HepG2 (cell line): ENCODE results near the gene NBEA.

Experiments used
- EP300 ChIP-seq, 3 experiments: sonication (generic) in 1 of 3; formaldehyde crosslinking in 1 of 3; IDR thresholded peaks; 2 replicates each; pipeline versions ENCODE4 v1.5.1 to v1.6.1; 2011 to 2020; ENCODE audit warnings: low read depth in 2 of 3, low read length in 2 of 3, borderline replicate concordance in 1 of 3, improper control_type of control experiment in 1 of 3, mild to moderate bottlenecking in 1 of 3, missing genetic modification reagents in 1 of 3, moderate library complexity in 1 of 3
- GABPA ChIP-seq, 2 experiments: IDR thresholded peaks; 2 replicates each; pipeline ENCODE4 v1.6.1; 2011 to 2016; ENCODE audit warnings: low read depth in 2 of 2, low read length in 1 of 2, missing biosample characterization in 1 of 2, missing genetic modification characterization in 1 of 2
- PHF20 ChIP-seq: sonication (generic); formaldehyde crosslinking; IDR thresholded peaks from 2 replicates; pipeline ENCODE4 v1.5.0; 2020; ENCODE audit warnings: mild to moderate bottlenecking, missing genetic modification reagents
- ZBTB33 ChIP-seq: sonication (generic); formaldehyde crosslinking; IDR thresholded peaks from 2 replicates; pipeline ENCODE4 v1.4.0; 2020; ENCODE audit warnings: missing genetic modification reagents
- ZNF234 ChIP-seq: sonication (generic); formaldehyde crosslinking; conservative IDR thresholded peaks from 2 replicates; pipeline ENCODE4 v1.5.1; 2020; ENCODE audit warnings: mild to moderate bottlenecking, missing genetic modification reagents
- ZNF263 ChIP-seq: sonication (generic); formaldehyde crosslinking; IDR thresholded peaks from 2 replicates; pipeline ENCODE4 v1.4.0; 2020; ENCODE audit warnings: missing genetic modification reagents
- ZNF616 ChIP-seq: sonication (generic); formaldehyde crosslinking; IDR thresholded peaks from 2 replicates; pipeline ENCODE4 v1.5.0; 2020; ENCODE audit warnings: low read depth, mild to moderate bottlenecking, missing genetic modification reagents
- TF ChIP-seq, protein P1 (sequence below): sonication (generic); formaldehyde crosslinking; IDR thresholded peaks from 2 replicates; pipeline ENCODE4 v1.5.0; 2020; ENCODE audit warnings: missing genetic modification reagents
- TF ChIP-seq, protein P2 (sequence below): sonication (generic); formaldehyde crosslinking; IDR thresholded peaks from 2 replicates; pipeline ENCODE4 v1.8.1; 2023; ENCODE audit warnings: missing genetic modification reagents, inconsistent platforms, borderline replicate concordance
- TF ChIP-seq, protein P3 (sequence below): sonication (generic); formaldehyde crosslinking; IDR thresholded peaks from 2 replicates; pipeline ENCODE4 v1.8.0; 2022; ENCODE audit warnings: mild to moderate bottlenecking, missing genetic modification reagents

DNA sequence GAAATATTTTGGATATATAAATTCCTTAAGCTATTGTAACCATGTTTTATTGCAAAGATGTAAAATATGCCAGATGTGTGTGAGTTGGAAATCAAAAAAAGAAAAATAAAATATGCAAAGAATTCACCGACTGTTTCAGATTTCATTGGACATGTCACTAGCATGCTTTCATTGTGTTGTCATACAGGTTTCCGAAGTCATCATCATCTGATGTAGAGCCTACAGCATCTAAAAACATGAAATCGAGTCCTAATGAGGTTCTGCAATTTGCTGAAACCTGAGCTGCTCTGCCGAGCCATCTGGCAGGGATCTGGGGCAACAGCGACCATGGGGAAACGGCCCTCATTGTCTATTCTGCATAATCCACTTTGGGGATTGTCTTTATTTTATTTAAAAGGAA, 730.5 kb downstream of the NBEA start:
- TF ChIP-seq ZBTB33 (CRISPR knock-in tag) = no peak
- TF ChIP-seq GABPA (IDR thresholded peaks at IDR 0.05; ENCODE audit: low read depth, low read length) = no peak
- no peak for TF ChIP-seq GABPA (CRISPR knock-in tag; IDR thresholded peaks at IDR 0.05; ENCODE audit: low read depth)
- TF ChIP-seq ZNF234 (CRISPR knock-in tag) = no peak
- TF ChIP-seq, protein P1, sequence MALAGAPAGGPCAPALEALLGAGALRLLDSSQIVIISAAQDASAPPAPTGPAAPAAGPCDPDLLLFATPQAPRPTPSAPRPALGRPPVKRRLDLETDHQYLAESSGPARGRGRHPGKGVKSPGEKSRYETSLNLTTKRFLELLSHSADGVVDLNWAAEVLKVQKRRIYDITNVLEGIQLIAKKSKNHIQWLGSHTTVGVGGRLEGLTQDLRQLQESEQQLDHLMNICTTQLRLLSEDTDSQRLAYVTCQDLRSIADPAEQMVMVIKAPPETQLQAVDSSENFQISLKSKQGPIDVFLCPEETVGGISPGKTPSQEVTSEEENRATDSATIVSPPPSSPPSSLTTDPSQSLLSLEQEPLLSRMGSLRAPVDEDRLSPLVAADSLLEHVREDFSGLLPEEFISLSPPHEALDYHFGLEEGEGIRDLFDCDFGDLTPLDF (CRISPR knock-in tag) = no peak
- TF ChIP-seq, protein P2, sequence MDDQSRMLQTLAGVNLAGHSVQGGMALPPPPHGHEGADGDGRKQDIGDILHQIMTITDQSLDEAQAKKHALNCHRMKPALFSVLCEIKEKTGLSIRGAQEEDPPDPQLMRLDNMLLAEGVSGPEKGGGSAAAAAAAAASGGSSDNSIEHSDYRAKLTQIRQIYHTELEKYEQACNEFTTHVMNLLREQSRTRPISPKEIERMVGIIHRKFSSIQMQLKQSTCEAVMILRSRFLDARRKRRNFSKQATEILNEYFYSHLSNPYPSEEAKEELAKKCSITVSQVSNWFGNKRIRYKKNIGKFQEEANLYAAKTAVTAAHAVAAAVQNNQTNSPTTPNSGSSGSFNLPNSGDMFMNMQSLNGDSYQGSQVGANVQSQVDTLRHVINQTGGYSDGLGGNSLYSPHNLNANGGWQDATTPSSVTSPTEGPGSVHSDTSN = no peak
- TF ChIP-seq ZNF616 (CRISPR knock-in tag) = no peak
- TF ChIP-seq EP300 (IDR thresholded peaks at IDR 0.05; ENCODE audit: low read depth in 2 of 2, low read length in 2 of 2) = no peak
- no peak for TF ChIP-seq EP300 (CRISPR knock-in tag; IDR thresholded peaks at IDR 0.05; ENCODE audit: borderline replicate concordance)
- TF ChIP-seq ZNF263 (CRISPR knock-in tag) = no peak
- TF ChIP-seq PHF20 (CRISPR knock-in tag) = no peak
- TF ChIP-seq, protein P3, sequence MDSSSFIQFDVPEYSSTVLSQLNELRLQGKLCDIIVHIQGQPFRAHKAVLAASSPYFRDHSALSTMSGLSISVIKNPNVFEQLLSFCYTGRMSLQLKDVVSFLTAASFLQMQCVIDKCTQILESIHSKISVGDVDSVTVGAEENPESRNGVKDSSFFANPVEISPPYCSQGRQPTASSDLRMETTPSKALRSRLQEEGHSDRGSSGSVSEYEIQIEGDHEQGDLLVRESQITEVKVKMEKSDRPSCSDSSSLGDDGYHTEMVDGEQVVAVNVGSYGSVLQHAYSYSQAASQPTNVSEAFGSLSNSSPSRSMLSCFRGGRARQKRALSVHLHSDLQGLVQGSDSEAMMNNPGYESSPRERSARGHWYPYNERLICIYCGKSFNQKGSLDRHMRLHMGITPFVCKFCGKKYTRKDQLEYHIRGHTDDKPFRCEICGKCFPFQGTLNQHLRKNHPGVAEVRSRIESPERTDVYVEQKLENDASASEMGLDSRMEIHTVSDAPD (CRISPR knock-in tag) = no peak
